Measurements from ENCODE around the gene LGSN. TPM values are rescaled to one million over a fixed set of nuclear protein-coding genes. Genes with fewer than 3 reads are reported as not detected.
"Not testable (repeated sequence)": the region's sequence is repeated elsewhere in the genome, so short reads cannot be mapped to it uniquely, and the experiment has no call there.

The LGSN gene
- total and polyA plus RNA-seq, 2 of the 8 experiments (the other 6 are each of a cell fraction or from before 2014, with no cell fraction given) = 0.08 TPM; not detected in 1

- not testable (repeated sequence) for H3K9ac ChIP-seq (replicated peaks in 1 of 4; ENCODE audit: extremely low read depth in 1 of 4, low read depth in 3 of 4, low read length in 3 of 4)
Observed at GRCh38 chr6:63357384-63357783, 37.6 kb upstream of the LGSN start.

More at GRCh38 chr6:63357384-63357783, 37.6 kb upstream of the LGSN start:
- FAIRE-seq; H2BK120ac ChIP-seq (replicated peaks; ENCODE audit: low read depth, low read length); H3K27me3 ChIP-seq (replicated peaks in 1 of 4; ENCODE audit: control insufficient read depth in 3 of 4, extremely low read depth in 1 of 4, insufficient read depth in 3 of 4, low read length in 3 of 4); H2BK15ac ChIP-seq (ENCODE audit: low read length); H2AK5ac ChIP-seq (ENCODE audit: low read depth, low read length); H3K14ac ChIP-seq (ENCODE audit: insufficient read length); H3K23me2 ChIP-seq (ENCODE audit: low read depth, low read length); H3K4me3 ChIP-seq (ENCODE audit: extremely low read depth in 1 of 4, insufficient read depth in 2 of 4, low read depth in 3 of 4, low read length in 4 of 4); H3K4me1 ChIP-seq (replicated peaks in 1 of 4; ENCODE audit: control insufficient read depth in 3 of 4, insufficient read depth in 4 of 4, low read length in 3 of 4); H3K79me1 ChIP-seq (ENCODE audit: low read depth, low read length); H4K91ac ChIP-seq (replicated peaks; ENCODE audit: insufficient read length, low read length); H2BK20ac ChIP-seq (ENCODE audit: low read length); DNase-seq (ENCODE audit: low read depth in 1 of 2, low spot score in 2 of 2); H3K18ac ChIP-seq (ENCODE audit: extremely low read depth, low read length); H2BK5ac ChIP-seq (ENCODE audit: low read depth, low read length); H4K8ac ChIP-seq (ENCODE audit: extremely low read depth, insufficient read depth, low read length); H3K79me2 ChIP-seq (ENCODE audit: control insufficient read depth in 1 of 2, insufficient read depth in 2 of 2, low read length in 2 of 2); H3K56ac ChIP-seq (replicated peaks; ENCODE audit: insufficient read length, low read depth, low read length); H2AFZ ChIP-seq (ENCODE audit: low read length); H4K20me1 ChIP-seq (replicated peaks in 1 of 2; ENCODE audit: control insufficient read depth in 1 of 2, insufficient read depth in 2 of 2, low read length in 2 of 2); H3K27ac ChIP-seq (ENCODE audit: low read depth, low read length); H2BK12ac ChIP-seq (ENCODE audit: low read depth, low read length); H3K36me3 ChIP-seq (ENCODE audit: control insufficient read depth in 2 of 4, insufficient read depth in 4 of 4, low read length in 3 of 4); POLR2A ChIA-PET (ENCODE audit: partially characterized antibody); H3K4me2 ChIP-seq (ENCODE audit: insufficient read depth in 1 of 2, low read depth in 2 of 2, low read length in 2 of 2); H3K4ac ChIP-seq (replicated peaks; ENCODE audit: insufficient read length, low read depth, low read length); H4K5ac ChIP-seq (ENCODE audit: insufficient read length, low read depth, low read length); H3K23ac ChIP-seq (ENCODE audit: insufficient read length); CTCF ChIA-PET (ENCODE audit: partially characterized antibody): not testable (repeated sequence)
- WGBS, 2 experiments (ENCODE audit: extremely low coverage in 1 of 2, insufficient coverage in 1 of 2, insufficient read length in 1 of 2, insufficient replicate concordance in 2 of 2, low coverage in 1 of 2, low lambda C conversion rate in 2 of 2, missing lambda C conversion rate in 1 of 2) = 93% methylated on average over 3 of the region's 3 CpGs; no CpG with 5 or more reads in 1 of the 2 experiments
- peaks cover 13 to 14% of the 10 kb centered on the region in 2 experiments for H3K9me3 ChIP-seq (ENCODE audit: insufficient read depth in 2 of 2, low read depth in 1 of 2, low read length in 1 of 2)

Data from H1 (cell line).